Measurements from ENCODE around the gene B3GNT7. TPM values are rescaled to one million over a fixed set of nuclear protein-coding genes. Genes with fewer than 3 reads are reported as not detected.
A peak's percentile ranks its signal among the peaks of the same experiment; 100 is the strongest.

The B3GNT7 gene
- polyA plus RNA-seq, 1 experiment, result 0.15 TPM

- CTCF ChIA-PET, result interaction anchor here (1.9 kb wide), 1 partner anchor 19 kb away, joined by 6 read pairs; no protein-coding TSS in a partner anchor
- Histone ChIP-seq H3K4me3 (ENCODE audit: low read depth, low read length) (no peak overlapping the region), H3K27me3 (ENCODE audit: control insufficient read depth, insufficient read depth, low read length) (no peaks in the 10 kb centered on the region), H3K36me3 (ENCODE audit: control insufficient read depth, insufficient read depth, low read length) (no peaks in the 10 kb centered on the region)
- POLR2A ChIA-PET, result no interaction called here
- no peak for TF ChIP-seq CTCF (IDR thresholded peaks at IDR 0.05; ENCODE audit: insufficient read depth, low read depth, low read length)
- DNase-seq (ENCODE audit: low read depth), result no peak
Measured at GRCh38 chr2:231431606-231432005, 36.1 kb downstream of the B3GNT7 start.

- Histone ChIP-seq H3K36me3 (ENCODE audit: control insufficient read depth, insufficient read depth, low read length) (no peaks in the 10 kb centered on the region), H3K27me3 (ENCODE audit: control insufficient read depth, insufficient read depth, low read length) (no peaks in the 10 kb centered on the region), H3K4me3 (ENCODE audit: low read depth, low read length) (no peak overlapping the region)
- no peak for DNase-seq (ENCODE audit: low read depth)
- ChIA-PET CTCF (no interaction called here), POLR2A (no interaction called here)
- TF ChIP-seq CTCF (IDR thresholded peaks at IDR 0.05; ENCODE audit: insufficient read depth, low read depth, low read length), result no peak
Measured at GRCh38 chr2:231433990-231434389, 38.5 kb downstream of the B3GNT7 start.

DNA sequence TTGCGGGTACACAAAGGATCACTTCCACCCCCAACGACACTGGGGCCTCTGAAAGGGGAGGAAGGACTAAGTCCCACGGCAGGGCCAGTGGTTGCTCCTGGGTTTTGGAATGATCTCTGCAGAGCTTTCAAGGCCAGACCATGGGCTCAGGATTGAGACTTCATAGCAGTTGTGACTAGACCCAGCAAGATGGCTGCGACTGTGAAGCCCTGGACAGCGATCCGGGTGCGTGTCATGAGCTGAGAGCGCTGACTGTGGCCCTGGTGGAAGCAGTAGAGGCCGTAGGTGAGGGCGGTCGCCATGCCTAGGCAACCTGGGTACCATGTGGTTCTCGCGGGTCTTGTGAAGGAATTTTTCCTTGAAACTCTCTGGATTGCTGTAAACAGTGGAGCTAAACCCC, 41.4 kb downstream of the B3GNT7 start:
- Histone ChIP-seq H3K36me3 (ENCODE audit: control insufficient read depth, insufficient read depth, low read length) (no peaks in the 10 kb centered on the region), H3K4me3 (ENCODE audit: low read depth, low read length) (no peak overlapping the region), H3K27me3 (ENCODE audit: control insufficient read depth, insufficient read depth, low read length) (no peaks in the 10 kb centered on the region)
- DNase-seq (ENCODE audit: low read depth), result no peak
- ChIA-PET CTCF (no interaction called here), POLR2A (no interaction called here)
- TF ChIP-seq CTCF (IDR thresholded peaks at IDR 0.05; ENCODE audit: insufficient read depth, low read depth, low read length), result no peak

DNA sequence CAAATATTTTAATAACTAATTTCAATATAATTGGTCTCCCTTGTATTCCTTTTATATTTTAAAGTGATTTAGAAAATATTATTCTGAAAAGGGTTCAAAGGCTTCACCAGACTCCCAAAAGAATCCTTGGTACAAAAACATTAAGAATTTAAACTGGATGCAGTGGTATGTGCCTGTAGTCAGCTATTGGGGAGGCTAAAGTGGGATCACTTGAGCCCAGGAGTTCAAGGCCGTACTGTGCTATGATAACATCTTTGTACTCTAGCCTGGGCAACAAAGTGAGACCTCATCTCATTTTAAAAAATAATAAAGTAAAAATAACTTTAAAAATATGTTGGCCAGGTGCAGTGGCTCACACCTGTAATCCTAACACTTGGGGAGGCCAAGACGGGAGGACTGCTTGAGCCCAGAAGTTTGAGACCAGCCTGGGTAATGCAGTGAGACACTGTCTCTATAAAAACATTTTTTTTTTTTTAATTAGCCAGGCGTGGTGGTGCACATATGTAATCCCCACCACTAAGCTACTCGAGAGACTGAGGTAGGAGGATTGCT, 54.1 kb downstream of the B3GNT7 start:
- TF ChIP-seq CTCF (IDR thresholded peaks at IDR 0.05; ENCODE audit: insufficient read depth, low read depth, low read length), result no peak
- ChIA-PET CTCF (no interaction called here), POLR2A (no interaction called here)
- no peaks in the 10 kb centered on the region for H3K27me3 ChIP-seq (ENCODE audit: control insufficient read depth, insufficient read depth, low read length)
- H3K4me3 ChIP-seq (ENCODE audit: low read depth, low read length), result no peak overlapping the region
- DNase-seq (ENCODE audit: low read depth), result no peak
- H3K36me3 ChIP-seq (ENCODE audit: control insufficient read depth, insufficient read depth, low read length), result peaks cover 5% of the 10 kb centered on the region

- Histone ChIP-seq H3K36me3 (ENCODE audit: control insufficient read depth, insufficient read depth, low read length) (peaks cover 5% of the 10 kb centered on the region), H3K27me3 (ENCODE audit: control insufficient read depth, insufficient read depth, low read length) (no peaks in the 10 kb centered on the region), H3K4me3 (ENCODE audit: low read depth, low read length) (no peak overlapping the region)
- CTCF ChIA-PET, result interaction anchor here (0.6 to 2.9 kb wide), 3 partner anchors 26 to 226 kb away, joined by 3 to 39 read pairs (median 12); no protein-coding TSS in a partner anchor
- DNase-seq (ENCODE audit: low read depth), result no peak
- no peak for TF ChIP-seq CTCF (IDR thresholded peaks at IDR 0.05; ENCODE audit: insufficient read depth, low read depth, low read length)
- POLR2A ChIA-PET, result no interaction called here
Measured at GRCh38 chr2:231450548-231450989, 55.1 kb downstream of the B3GNT7 start.

Small RNA genes within 50 kb of the gene (small RNA-seq; reads per million reads assigned to genes)
- gene MIR4777 (ENCODE audit: insufficient read length, low read depth, low replicate concordance), result 2.3 reads per million, percentile 19 among the genes with 10 or more reads in this experiment

Other genes starting within 250 kb of the B3GNT7 start
- 66.4 and 83.1 TPM in 2 replicates for gene ARMC9, start 197.1 kb upstream of the B3GNT7 start, polyA plus RNA-seq (2011; rRNA removed)
- gene NCL, start 68.8 kb downstream of the B3GNT7 start, polyA plus RNA-seq (2011; rRNA removed), result 76.9 and 111 TPM in 2 replicates
- gene NMUR1, start 134.7 kb downstream of the B3GNT7 start, polyA plus RNA-seq (2011; rRNA removed), result not detected in 2 replicates
- gene TEX44, start 197.2 kb downstream of the B3GNT7 start, polyA plus RNA-seq (2011; rRNA removed), result not detected in 2 replicates